ENCODE data around the gene DHODH. TPM values are rescaled to one million over a fixed set of nuclear protein-coding genes. Genes with fewer than 3 reads are reported as not detected.

The DHODH gene
- total and polyA plus RNA-seq, 2 experiments from 2014 or later, result 10.7 to 15.1 TPM

- no peak for TF ChIP-seq REST (IDR thresholded peaks at IDR 0.05; ENCODE audit: unreplicated experiment)
These were observed 33.7 kb downstream of the DHODH start (continued) for GRCh38 chr16:72042157-72042660.

- no peaks in the 10 kb centered on the region for H3K9me2 ChIP-seq (ENCODE audit: insufficient read depth)
- no peaks in the 10 kb centered on the region for H3K36me3 ChIP-seq (ENCODE audit: insufficient read depth)
- peaks cover 2% of the 10 kb centered on the region for H3K27me3 Mint-ChIP-seq (ENCODE audit: insufficient read depth, low read depth, poor library complexity)
- no peaks in the 10 kb centered on the region for H3K9me3 Mint-ChIP-seq
- no peak overlapping the region for H3K4me2 ChIP-seq
- no peaks in the 10 kb centered on the region for H3F3A ChIP-seq (replicated peaks; ENCODE audit: low read depth)
- no peak overlapping the region for H3K4me3 ChIP-seq
- H3K27me3 ChIP-seq (ENCODE audit: insufficient read depth), result no peaks in the 10 kb centered on the region
- no peak overlapping the region for H3K27ac Mint-ChIP-seq
- no peaks in the 10 kb centered on the region for H4K20me1 ChIP-seq (replicated peaks; ENCODE audit: insufficient read depth)
- H3K4me1 ChIP-seq (ENCODE audit: insufficient read depth), result no peaks in the 10 kb centered on the region
- H3K4me1 Mint-ChIP-seq, result no peaks in the 10 kb centered on the region
- H3K27ac ChIP-seq (ENCODE audit: low read depth), result no peak overlapping the region
- DNase-seq (ENCODE audit: low spot score) (no peak), ATAC-seq (no peak)
- H3K4me3 Mint-ChIP-seq, result no peak overlapping the region
- H3K79me2 ChIP-seq (replicated peaks; ENCODE audit: insufficient read depth), result no peaks in the 10 kb centered on the region
- H2AFZ ChIP-seq, result no peak overlapping the region
- H3K36me3 Mint-ChIP-seq (ENCODE audit: low read depth), result no peaks in the 10 kb centered on the region
- TF ChIP-seq ZNF331 (CRISPR knock-in tag; IDR thresholded peaks at IDR 0.05; ENCODE audit: low read depth) (no peak), EZH2 (IDR thresholded peaks at IDR 0.05; ENCODE audit: low read depth, unreplicated experiment) (no peak), POLR2AphosphoS5 (IDR thresholded peaks at IDR 0.05; ENCODE audit: low read depth) (no peak), CTCF (conservative IDR thresholded peaks at IDR 0.05; ENCODE audit: low read depth in 2 of 2) (no peak), NANOG (IDR thresholded peaks at IDR 0.05; ENCODE audit: borderline replicate concordance) (no peak), ETS1 (IDR thresholded peaks at IDR 0.05) (no peak), REST (IDR thresholded peaks at IDR 0.05; ENCODE audit: unreplicated experiment) (no peak), ZNF114 (CRISPR knock-in tag; IDR thresholded peaks at IDR 0.05) (no peak)
These were observed 34.5 kb downstream of the DHODH start for GRCh38 chr16:72043058-72043457.
